HG02852 (cell line): ENCODE measurements around the gene PGAP1.

Experiments used
- ATAC-seq: cut with Tn5 transposase; IDR thresholded peaks from one replicate; pipeline ENCODE4 v1.9.1; 2021; ENCODE audit warnings: mild to moderate bottlenecking, moderate library complexity; ENCODE audit not compliant: unreplicated experiment

The PGAP1 gene

DNA sequence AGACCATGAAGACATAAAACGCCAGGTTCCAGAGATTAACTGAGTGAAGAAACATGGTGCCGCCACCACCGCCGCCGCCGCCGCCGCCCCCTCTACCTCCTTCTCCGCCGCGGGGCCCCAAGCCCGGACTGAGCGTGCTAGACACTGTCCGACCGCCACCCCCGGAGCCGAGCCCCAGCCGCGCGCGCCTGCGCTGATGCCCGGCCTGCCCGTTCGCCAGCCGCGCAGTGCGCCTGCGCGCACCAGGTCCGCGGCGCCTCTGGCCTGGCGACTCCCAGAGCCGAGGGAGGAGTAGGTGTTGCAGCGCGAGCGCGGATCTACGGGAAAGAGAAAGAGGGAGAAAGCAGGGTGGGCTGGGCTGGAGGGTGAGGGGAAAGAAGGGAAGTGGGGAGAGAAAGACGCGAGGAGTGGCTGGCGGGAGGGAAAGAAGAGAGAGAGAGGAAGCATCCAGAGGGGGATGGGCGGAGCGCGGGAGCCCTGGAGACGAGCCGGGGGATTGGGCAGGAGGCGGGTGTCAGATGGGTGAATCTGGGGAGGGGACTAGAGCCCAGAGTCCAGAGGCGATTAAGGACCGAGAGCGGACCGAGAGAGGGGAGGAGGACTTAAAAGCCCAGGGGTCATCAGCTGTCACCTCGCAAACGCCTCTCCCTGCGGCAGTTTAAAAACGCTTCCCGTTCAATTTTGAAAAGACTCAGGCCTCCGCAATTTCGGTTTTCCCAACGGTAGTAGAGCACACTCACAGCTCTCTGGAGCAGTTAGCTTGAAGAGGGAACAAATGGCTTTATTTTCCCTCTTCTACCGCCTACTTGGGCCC lies at the start of gene PGAP1:
PGAP1 (minus strand) TSS at position 146 of the 814 bp plus-strand sequence; CDS start at position 55, 91 bp downstream.
- peak; percentile 82 for ATAC-seq

DNA sequence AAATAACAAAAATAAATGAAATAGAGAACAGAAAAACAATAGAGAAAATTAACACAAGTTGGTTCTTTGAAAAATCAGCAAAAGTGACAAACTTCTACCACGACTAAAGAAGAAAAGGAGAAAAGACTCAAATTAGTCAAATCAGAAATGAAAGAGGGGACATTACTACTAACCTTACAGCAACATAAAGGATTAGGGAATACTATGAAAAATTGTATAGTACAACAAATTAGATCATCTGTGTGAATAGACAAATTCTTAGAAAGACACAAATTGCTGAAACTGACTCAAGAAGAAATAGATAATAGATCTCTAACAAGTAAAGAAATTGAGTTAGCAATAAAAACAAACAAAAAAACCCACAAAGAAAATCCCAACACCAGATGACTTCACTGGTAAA lies 48.5 kb upstream of the PGAP1 start:
- no peak for ATAC-seq

DNA sequence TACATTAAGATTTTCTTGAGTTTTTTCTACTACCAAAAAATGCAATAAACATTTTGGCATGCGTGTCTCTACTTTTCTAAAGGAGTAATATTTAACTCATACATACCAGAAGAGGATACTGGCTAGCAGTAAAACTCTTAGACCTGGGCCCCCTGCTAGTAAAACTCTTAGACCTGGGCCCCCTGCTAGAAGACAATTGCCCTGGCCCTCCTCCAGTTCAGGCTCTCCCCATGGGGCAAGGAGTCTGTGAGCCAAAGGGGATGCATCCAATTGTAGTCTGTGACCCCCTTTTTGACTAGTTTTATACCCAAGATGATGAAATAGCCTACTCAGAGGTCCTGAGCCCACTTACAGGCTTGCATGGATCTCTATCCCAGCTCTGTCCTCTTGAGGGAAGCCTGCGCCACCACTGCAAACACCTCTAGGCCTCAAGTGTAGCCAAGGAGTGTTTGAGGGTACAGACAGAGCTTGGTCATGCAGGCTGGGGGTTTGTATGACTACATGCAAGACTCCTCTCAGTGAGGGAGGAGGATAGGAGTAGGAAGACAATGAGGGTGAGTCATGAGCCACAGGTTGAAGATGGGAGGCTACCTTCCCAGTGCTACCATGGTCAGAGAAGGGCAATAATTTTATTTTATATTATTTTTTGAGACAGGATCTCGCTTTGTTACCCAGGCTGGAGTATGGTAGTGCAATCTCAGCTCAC lies 45.2 kb upstream of the PGAP1 start:
- no peak for ATAC-seq

GRCh38 chr2:196970099-196970498 lies 43.6 kb upstream of the PGAP1 start:
- ATAC-seq: no peak

DNA sequence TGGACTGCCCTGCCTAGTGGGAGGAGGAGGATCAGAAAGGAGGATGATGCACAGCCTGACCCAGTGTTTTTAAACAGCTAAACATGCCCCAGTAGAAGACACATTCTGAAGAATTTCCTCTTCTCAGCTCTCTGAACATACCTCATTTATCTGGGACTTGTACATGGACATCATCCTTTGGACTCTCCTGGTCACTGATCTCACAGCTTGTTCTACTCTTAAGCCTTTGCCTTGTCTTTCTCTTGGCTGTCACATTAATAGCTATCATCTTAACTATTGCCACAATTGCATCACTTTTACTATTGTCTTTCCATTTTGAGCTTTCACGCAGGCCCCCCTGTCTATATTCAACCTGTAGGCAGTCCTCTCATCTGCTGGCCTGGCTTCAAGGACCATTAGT lies 42.0 kb upstream of the PGAP1 start:
- ATAC-seq: no peak

DNA sequence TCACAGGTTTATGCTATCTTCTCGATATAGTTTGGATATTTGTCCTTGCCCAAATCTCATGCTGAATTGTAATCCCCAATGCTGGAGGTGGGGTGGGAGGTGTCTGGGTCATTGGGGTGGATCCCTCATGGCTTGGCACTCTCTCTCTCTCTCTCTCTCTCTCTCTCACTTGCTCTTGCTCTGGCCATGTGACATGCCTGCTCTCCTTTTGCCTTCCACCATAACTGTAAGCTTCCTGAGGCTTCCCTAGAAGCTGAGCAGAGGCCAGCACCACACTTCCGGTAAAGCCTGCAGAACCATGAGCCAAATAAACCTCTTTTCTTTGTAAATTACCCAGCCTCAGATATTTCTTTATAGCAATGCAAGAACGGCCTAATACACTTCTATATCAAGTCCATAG lies 41.3 kb upstream of the PGAP1 start:
- no peak for ATAC-seq

DNA sequence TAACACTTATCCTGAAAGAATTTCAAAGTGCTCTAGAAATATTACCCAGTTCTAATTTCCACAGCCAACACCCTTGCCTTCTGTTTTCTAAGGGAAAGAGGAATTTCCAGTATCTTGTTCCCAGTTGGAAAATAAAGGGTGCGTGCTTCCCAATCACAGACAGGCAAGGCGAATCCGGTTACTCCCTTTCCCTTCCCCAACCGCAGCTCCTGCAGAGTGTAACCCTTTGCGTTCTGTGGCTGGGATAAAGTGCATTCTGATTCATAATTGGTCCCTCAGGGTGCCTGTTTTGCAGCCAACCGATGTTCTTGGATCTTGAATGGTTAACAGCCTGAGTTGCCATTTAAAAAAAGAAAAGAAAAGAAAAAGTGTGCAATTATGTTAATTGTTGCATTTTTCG lies 40.6 kb upstream of the PGAP1 start:
- no peak for ATAC-seq

- ATAC-seq: no peak
These were observed 39.6 kb upstream of the PGAP1 start for GRCh38 chr2:196966061-196966460.

DNA sequence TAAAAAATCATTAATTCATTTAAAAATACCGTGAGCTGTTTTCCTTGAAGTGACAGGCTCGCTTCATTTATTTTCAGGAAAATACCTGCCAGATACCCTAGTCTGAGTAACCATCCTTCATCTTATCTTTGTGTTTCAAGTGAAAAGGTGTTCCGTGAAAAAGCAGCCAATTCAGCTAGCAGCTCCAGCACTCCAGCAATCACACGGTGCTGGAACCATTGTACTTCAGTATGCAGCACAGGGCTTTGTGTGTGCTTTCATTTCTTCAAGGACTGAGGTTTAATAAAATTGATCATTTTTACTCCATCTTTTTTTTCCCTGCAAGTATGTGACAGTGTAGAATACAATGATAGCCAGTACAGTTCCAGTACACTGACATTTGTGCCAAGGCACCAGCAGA lies 39.1 kb upstream of the PGAP1 start:
- no peak for ATAC-seq

DNA sequence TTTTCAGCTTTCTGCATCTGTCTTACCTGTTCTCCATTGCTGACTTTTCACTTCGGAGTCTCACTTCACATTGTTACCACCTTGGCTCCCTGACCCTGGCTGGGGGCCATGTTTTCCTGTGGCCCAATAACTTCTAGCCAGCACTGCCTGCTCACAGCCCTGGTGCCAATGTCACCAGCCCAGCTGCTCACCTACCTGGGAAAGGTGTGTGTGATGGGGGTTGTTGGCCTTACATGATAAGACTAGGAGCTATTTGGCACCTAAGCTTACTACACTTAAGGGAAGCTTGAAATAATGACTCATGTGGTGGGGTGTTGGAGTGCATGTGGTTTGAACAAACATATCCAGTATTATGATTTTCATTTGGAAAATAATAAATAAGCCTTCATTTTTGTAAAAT lies 37.5 kb upstream of the PGAP1 start:
- ATAC-seq: no peak

- ATAC-seq: no peak
These were observed 36.5 kb upstream of the PGAP1 start for GRCh38 chr2:196963043-196963442.

- no peak for ATAC-seq
These were observed 35.8 kb upstream of the PGAP1 start for GRCh38 chr2:196962325-196962724.

- peak; percentile 98 for ATAC-seq
These were observed 35.4 kb upstream of the PGAP1 start for GRCh38 chr2:196961889-196962288.

DNA sequence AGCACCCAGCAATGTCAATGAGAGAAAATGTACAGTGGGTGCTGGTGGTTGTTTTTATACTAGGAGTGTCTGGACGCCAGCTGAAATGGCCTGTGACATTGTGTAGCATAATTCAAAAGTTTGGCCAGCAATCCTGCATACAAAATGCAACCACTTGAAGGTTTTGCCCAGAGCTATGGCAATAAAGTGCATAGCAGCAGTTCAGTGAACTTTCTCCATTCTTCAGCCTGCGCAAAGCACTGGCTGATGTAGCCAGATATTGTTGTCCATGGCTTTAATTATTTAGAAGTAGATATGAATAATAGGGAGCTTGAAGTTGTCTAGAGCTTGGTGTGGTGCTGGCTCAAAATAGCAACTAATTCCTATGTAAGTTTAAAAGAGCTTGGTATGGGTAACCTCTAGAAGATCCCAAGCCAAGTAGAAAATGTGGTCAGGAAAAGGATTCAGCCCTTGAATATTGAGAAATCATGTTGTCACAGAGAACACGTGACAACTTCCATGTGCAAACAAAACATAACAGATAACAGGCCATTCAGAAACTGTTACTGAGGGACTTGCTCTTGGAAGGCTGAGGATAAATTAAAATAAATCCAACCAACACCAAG lies 33.3 kb upstream of the PGAP1 start:
- no peak for ATAC-seq

DNA sequence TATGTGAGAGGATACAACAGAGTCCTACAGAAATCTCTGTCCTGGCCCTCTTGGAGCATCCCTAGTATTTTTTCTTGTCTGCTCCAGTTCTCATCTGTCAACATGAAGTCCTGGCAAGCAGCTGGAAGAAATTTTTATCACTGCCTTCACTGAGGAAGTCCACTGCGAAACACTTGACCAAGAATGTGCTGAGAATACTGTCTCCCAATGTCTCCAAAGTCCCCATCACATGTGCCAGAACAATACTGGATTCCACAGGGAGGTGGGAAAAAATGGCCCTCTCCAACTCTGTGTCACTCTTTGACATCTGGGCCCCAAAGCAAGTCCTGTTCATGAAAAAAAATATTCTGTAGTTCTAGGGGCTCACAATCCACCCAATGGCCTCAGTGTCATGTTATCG lies 32.8 kb upstream of the PGAP1 start:
- no peak for ATAC-seq

GRCh38 chr2:196957881-196958525 lies 31.5 kb upstream of the PGAP1 start:
- no peak for ATAC-seq

DNA sequence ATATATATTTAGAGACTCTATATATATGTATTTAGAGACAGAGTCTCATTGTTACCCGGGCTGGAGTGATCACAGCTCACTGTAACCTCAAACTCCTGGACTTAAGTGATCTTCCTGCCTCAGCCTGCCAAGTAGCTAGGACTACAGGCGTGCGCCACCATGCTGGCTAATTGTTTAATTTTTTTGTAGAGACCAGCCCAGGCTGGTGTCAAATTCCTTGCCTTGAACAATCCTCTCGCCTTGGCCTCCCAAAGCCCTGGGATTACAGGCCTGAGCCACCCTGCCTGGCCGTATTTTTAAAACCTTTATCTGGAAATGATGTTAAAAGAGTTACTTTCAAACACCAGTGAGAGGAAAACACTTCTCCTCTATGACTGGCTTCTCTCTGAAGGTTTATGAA lies 30.9 kb upstream of the PGAP1 start:
- no peak for ATAC-seq

DNA sequence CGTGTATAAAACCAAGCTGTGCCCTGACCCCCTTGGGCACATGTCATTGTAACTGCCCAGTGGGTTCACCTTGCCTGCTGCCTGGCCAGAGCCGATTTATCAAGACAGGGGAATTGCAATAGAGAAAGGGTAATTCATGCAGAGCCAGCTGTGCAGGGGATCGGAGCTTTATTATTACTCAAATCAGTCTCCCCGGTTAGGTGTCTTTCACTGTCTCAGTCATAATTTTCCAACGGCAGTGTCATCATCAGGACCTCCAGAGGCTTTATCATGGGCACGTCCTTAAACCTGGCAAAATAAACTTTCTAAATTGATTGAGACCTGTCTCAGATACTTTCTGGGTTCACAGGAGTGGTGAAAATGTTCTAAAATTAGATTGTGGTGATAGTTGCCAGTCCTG lies 29.6 kb upstream of the PGAP1 start:
- no peak for ATAC-seq

DNA sequence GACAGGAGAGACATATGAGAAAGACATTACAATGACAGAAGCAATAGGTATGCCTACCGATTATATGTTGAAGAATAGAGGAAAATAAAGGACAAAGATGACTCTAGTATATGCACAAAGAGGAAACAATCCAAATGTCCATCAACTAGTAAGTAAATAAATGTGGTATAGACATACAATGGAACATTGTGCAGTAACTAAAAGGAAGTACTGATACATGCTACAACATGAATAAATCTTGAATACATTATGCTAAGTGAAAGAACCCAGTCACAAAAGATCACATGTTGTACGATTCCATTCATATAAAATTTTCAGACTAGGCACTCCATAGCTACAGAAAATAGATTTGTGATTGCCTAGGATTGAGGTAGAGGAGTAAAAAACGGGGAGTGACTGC lies 28.5 kb upstream of the PGAP1 start:
- no peak for ATAC-seq

- ATAC-seq: no peak
These were observed 27.5 kb upstream of the PGAP1 start for GRCh38 chr2:196954001-196954400.

DNA sequence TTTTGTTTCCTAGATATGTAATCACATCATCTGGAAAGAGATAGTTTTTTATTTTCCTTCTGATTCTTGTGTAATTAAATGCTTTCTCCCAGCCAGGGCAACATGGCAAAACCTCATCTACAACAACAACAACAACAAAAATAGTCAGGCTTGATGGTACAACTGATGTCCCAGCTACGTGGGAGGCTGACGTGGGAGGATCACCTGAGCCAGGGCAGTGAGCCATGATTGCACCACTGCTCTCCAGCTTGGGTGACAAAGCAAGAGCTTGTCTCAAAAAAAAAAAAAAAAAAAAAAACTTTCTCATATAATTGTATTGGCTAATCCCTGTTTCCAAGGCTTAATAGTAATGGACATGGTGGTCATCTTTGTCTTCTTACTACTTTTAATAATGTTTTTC lies 26.4 kb upstream of the PGAP1 start:
- ATAC-seq: no peak

GRCh38 chr2:196951973-196952372 lies 25.5 kb upstream of the PGAP1 start:
- ATAC-seq: no peak
